LNCAP (cell line): ENCODE measurements around the gene PEX1.
A peak's percentile ranks its signal among the peaks of the same experiment; 100 is the strongest.

Experiments
- CTCF ChIP-seq: fragments of 450-650 bp; IDR thresholded peaks from 2 replicates; pipeline ENCODE4 v1.5.1; 2017; ENCODE audit warnings: mild to moderate bottlenecking

PEX1 gene

DNA sequence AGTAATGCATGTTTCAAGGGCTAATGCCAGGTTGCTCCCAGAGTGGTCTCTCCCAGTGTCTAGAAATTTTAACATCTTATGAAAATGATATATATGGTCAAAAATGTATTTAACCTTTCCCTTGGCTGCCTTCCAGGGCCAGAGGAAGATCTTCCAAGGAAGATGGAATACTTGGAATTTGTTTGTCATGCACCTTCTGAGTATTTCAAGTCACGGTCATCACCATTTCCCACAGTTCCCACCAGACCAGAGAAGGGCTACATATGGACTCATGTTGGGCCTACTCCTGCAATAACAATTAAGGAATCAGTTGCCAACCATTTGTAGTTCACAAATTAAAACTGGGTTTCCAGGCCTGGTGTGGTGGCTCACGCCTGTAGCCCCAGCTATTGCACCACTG is 72.1 kb downstream of the PEX1 start:
- no peak for TF ChIP-seq CTCF

DNA sequence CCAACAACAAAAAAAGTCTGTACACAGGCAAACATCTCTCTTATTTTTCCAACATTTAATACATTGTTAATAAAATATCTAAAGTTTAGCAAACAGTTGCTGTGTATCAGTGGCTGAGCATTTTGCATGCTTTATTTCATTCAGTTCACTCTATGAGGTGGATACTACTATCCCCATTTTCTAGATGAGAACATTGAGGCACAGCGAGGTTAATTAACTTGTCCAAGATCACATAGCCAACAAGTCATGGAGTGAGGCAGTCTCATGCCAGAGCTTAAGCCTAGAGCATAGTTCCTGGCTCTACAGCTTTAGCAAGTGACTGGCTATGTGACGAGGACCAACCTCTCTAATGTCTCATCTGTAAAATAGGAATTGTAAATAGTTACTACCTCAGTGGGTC is 76.7 kb downstream of the PEX1 start:
- TF ChIP-seq CTCF = no peak

DNA sequence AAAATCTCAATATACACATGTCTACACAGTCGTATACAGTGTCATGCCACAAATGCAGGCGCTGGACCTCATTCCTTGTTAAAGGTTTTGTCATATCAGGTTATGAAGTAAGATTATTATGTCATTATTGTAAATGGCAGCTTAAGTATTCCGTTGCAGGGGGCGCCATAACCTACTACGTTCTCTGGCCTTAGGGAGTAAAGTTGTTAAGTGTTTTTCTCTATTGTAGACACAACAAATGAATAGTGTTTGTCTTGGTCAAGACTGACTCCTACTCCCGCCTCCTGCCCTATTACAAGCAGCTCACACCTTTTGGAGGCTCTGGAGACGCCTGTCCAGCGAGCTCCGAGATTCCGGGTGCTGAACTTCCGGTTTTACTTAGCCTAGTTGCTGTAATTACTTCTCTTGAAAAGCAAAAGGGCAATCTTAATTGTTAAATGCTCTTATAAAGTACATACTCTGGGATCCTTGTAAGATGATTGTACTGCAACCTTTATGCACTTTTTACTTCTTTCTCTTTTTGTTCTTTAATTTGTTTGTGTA is 80.0 kb downstream of the PEX1 start:
- TF ChIP-seq CTCF = peak; percentile 53; the same call in 1 of the 2 replicates

DNA sequence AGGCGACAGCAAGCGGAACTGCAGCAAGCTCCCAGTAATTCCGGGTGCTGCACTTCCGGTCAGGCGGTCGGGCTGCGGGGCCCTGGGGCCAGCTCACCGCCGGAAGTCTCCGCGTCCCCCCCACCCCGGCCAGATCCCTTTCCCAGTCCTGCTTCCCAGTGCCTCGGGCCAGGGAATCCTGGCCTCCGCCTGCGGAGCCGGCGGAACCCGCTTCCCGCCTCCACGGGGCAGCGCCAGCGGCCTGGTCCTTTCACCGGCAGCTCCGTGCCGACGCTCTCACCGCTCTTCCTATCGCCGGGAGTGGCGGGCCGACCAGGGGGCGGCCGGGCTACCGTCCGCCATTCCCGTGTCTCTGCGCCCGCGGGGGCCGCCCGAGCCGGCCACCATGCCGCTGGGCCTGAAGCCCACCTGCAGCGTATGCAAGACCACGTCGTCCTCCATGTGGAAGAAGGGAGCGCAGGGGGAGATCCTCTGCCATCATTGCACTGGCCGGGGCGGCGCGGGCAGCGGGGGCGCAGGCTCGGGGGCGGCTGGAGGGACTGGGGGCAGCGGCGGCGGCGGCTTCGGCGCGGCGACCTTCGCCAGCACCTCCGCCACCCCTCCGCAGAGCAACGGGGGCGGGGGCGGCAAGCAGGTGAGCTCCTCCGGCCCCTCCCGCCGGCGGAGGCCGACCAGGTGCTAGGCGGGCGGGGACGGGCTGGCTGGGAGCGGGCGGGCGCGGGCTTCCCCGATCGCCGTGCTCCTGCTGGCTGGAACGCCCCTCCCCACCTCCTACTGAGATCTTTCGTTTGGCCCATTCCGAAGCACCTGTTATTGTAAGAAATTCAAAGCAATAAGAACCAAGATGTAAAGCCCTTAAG is 80.7 kb downstream of the PEX1 start, which contains the start of gene GATAD1:
TSS of gene GATAD1 (plus strand) at position 138 of the 860 bp plus-strand sequence. CDS start at position 386, 248 bp downstream.
- peak; percentile 90 for TF ChIP-seq CTCF

DNA sequence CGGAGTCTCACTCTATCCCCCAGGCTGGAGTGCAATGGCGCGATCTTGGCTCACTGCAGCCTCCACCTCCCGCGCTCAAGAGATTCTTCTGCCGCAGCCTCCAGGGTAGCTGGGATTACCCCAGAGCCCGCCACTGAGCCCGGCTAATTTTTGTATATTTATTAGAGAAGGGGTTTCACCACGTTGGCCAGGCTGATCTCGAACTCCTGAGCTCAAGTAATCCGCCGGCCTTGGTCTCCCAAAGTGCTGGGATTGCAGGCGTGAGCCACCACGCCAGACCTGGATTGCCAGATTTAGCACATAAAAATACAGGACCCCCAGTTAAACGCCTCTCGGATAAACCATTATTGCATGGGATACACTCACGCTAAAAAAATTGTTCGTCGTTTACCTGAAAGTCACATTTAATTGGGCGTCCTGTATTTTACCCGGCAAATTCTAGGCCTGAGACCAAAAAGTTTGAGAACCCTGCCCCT is 81.4 kb downstream of the PEX1 start:
- no peak for TF ChIP-seq CTCF

DNA sequence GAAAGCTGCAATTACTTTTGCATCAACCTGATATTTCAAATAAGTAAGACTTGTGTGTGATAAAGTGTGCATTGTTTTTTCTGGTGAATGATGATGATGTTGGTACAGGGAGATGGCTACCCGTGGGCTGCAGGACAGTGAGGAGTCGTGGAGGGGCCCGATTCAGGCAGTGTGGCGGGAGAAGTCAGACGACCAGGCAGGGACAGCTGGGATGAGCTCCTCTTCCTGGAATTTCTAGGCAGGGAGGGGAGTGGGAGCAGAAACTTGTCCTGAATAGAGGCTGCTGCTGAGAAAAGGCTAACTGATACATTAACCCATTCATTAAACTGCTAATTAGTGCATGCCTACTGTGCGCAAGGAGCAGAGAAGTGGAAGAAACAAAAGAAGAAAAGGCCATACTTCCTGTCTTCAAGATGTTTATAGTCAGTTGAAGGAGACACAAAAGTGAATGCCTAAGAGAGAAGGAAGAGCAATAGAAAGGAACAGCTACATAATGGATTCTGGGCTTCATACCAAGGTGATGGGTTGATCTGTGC is 90.3 kb downstream of the PEX1 start:
- no peak for TF ChIP-seq CTCF
